ENCODE data around the gene CAP2. TPM values are rescaled to one million over a fixed set of nuclear protein-coding genes. Genes with fewer than 3 reads are reported as not detected.
"Not testable (repeated sequence)": the region's sequence is repeated elsewhere in the genome, so short reads cannot be mapped to it uniquely, and the experiment has no call there.

Gene CAP2
- total RNA-seq, 1 experiment from 2014 or later: 7.2 TPM

DNA sequence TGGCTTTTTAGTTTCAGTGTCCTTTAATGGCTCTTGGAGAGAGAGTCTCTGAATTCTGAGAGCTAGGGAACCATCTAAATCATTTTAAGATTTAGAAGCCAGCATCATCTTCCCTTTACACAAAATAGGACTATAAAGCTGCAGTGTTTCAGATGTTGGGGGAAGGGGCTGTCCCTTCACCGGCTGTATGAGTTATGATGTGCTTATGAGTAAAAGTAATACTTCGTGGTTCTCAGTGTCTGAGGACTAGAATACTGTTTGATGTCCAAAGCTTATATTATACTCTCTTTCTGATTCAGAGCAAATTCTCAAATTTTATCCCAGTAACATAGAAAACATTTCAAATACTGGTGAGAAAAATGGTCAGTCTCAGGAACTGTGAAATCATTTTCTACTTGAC lies 143.2 kb downstream of the CAP2 start:
- no peak for DNase-seq (ENCODE audit: low spot score)
- ATAC-seq: no peak
- no peak overlapping the region for H3K4me3 Mint-ChIP-seq
- no peaks in the 10 kb centered on the region for H3K9me3 Mint-ChIP-seq
- TF ChIP-seq, protein P1, sequence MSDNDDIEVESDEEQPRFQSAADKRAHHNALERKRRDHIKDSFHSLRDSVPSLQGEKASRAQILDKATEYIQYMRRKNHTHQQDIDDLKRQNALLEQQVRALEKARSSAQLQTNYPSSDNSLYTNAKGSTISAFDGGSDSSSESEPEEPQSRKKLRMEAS (CRISPR knock-in tag; IDR thresholded peaks at IDR 0.05): no peak
- no peak for TF ChIP-seq SP1 (CRISPR knock-in tag; conservative IDR thresholded peaks at IDR 0.05)
- no peak for TF ChIP-seq ERG (CRISPR knock-in tag; IDR thresholded peaks at IDR 0.05)
- no peak for TF ChIP-seq FOXJ3 (CRISPR knock-in tag; IDR thresholded peaks at IDR 0.05; ENCODE audit: borderline replicate concordance)
- no peak for TF ChIP-seq NFYB (CRISPR knock-in tag; conservative IDR thresholded peaks at IDR 0.05; ENCODE audit: low read depth)
- no peak for TF ChIP-seq ZNF232 (CRISPR knock-in tag; IDR thresholded peaks at IDR 0.05)
- ChIA-PET CTCF (no interaction called here), POLR2A (no interaction called here)
- peaks cover 3% of the 10 kb centered on the region for H3K36me3 Mint-ChIP-seq
- no peak overlapping the region for H3K27ac Mint-ChIP-seq
- no peaks in the 10 kb centered on the region for H3K4me1 Mint-ChIP-seq
- H3K27me3 Mint-ChIP-seq (ENCODE audit: low read depth): no peaks in the 10 kb centered on the region

DNA sequence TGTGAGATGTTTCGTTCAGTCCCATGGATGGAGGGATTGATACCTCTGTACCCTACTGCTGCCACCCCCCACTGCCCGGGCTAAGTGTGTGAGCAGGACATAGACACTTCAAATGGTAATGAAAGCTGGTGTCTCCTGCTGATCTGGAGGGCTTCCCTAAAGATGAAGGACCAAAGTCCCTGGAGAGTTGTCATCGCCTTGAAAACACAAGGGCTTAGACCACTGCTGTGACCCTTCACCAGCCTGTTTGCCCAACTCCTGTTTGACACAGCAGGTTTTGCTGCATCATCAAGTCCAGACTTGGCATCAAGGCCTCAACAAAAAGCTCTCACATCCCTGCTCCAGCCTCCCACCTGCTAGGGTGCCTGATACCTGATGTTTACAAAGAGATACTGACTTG lies 148.8 kb downstream of the CAP2 start:
- Mint-ChIP-seq H3K27me3 (ENCODE audit: low read depth) (no peaks in the 10 kb centered on the region), H3K4me1 (no peaks in the 10 kb centered on the region), H3K27ac (no peak overlapping the region), H3K9me3 (peaks cover 8% of the 10 kb centered on the region), H3K4me3 (no peak overlapping the region), H3K36me3 (peaks cover 34% of the 10 kb centered on the region)
- CTCF ChIA-PET: no interaction called here
- DNase-seq (ENCODE audit: low spot score): no peak
- no peak for ATAC-seq
- POLR2A ChIA-PET: no interaction called here
- TF ChIP-seq MXD4 (CRISPR knock-in tag; IDR thresholded peaks at IDR 0.05; ENCODE audit: borderline replicate concordance): no peak

GRCh38 chr6:17545681-17546080 lies 152.3 kb downstream of the CAP2 start:
- DNase-seq (ENCODE audit: low spot score); H3K4me1 Mint-ChIP-seq; H3K4me3 Mint-ChIP-seq; H3K9me3 Mint-ChIP-seq; CTCF ChIA-PET; H3K27ac Mint-ChIP-seq; POLR2A ChIA-PET; ATAC-seq; H3K27me3 Mint-ChIP-seq (ENCODE audit: low read depth): not testable (repeated sequence)
- peaks cover 34% of the 10 kb centered on the region for H3K36me3 Mint-ChIP-seq

GRCh38 chr6:17551383-17551958 lies 158.1 kb downstream of the CAP2 start:
- Mint-ChIP-seq H3K4me1 (no peaks in the 10 kb centered on the region), H3K9me3 (peaks cover under 1% of the 10 kb centered on the region; the same call in 1 of the 2 replicates), H3K4me3 (no peak overlapping the region), H3K27me3 (ENCODE audit: low read depth) (no peaks in the 10 kb centered on the region), H3K36me3 (peaks cover 31% of the 10 kb centered on the region), H3K27ac (no peak overlapping the region)
- no peak for DNase-seq (ENCODE audit: low spot score)
- ChIA-PET POLR2A (no interaction called here), CTCF (no interaction called here)
- ATAC-seq: no peak
- TF ChIP-seq IRF1 (CRISPR knock-in tag; IDR thresholded peaks at IDR 0.05): no peak
- TF ChIP-seq, protein P2, sequence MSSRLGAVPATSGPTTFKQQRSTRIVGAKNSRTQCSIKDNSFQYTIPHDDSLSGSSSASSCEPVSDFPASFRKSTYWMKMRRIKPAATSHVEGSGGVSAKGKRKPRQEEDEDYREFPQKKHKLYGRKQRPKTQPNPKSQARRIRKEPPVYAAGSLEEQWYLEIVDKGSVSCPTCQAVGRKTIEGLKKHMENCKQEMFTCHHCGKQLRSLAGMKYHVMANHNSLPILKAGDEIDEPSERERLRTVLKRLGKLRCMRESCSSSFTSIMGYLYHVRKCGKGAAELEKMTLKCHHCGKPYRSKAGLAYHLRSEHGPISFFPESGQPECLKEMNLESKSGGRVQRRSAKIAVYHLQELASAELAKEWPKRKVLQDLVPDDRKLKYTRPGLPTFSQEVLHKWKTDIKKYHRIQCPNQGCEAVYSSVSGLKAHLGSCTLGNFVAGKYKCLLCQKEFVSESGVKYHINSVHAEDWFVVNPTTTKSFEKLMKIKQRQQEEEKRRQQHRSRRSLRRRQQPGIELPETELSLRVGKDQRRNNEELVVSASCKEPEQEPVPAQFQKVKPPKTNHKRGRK (CRISPR knock-in tag; IDR thresholded peaks at IDR 0.05; ENCODE audit: borderline replicate concordance): no peak
- TF ChIP-seq ATF1 (CRISPR knock-in tag; IDR thresholded peaks at IDR 0.05): no peak
- no peak for TF ChIP-seq TP53 (CRISPR knock-in tag; IDR thresholded peaks at IDR 0.05)
- no peak for TF ChIP-seq FOXP1 (CRISPR knock-in tag; IDR thresholded peaks at IDR 0.05; ENCODE audit: borderline replicate concordance)

DNA sequence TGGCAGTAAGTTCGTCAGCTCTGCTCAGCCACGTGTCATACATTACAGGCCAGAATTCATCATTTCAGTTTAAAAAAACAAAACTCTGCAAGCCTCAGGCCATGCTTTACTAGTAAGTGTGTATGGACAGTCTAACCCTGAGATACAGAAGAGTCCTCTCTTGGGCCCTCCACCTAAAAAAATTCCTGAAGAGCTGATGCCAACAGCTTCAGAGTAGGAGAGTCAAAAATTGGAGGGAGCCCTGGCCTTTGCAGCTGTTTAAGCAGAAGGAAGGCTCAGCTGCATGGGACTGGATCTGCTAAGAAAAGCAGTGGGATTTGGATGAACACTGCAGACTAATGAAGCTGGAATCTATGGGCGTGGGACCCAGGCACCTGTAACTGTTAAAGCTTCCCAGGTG lies 159.5 kb downstream of the CAP2 start:
- H3K36me3 Mint-ChIP-seq: peaks cover 37% of the 10 kb centered on the region
- no peaks in the 10 kb centered on the region for H3K4me1 Mint-ChIP-seq
- POLR2A ChIA-PET: no interaction called here
- DNase-seq (ENCODE audit: low spot score) (no peak), ATAC-seq (no peak)
- H3K27ac Mint-ChIP-seq: no peak overlapping the region
- H3K4me3 Mint-ChIP-seq: no peak overlapping the region
- H3K27me3 Mint-ChIP-seq (ENCODE audit: low read depth): no peaks in the 10 kb centered on the region
- no peaks in the 10 kb centered on the region for H3K9me3 Mint-ChIP-seq
- CTCF ChIA-PET: interaction anchor here (0.6 to 1.5 kb wide), 3 partner anchors 48 to 536 kb away, joined by 3 to 4 read pairs (median 3); no protein-coding TSS in a partner anchor
- TF ChIP-seq, protein P3, sequence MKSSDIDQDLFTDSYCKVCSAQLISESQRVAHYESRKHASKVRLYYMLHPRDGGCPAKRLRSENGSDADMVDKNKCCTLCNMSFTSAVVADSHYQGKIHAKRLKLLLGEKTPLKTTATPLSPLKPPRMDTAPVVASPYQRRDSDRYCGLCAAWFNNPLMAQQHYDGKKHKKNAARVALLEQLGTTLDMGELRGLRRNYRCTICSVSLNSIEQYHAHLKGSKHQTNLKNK (CRISPR knock-in tag; IDR thresholded peaks at IDR 0.05): no peak
- TF ChIP-seq ELF4 (CRISPR knock-in tag; IDR thresholded peaks at IDR 0.05; ENCODE audit: low read depth) (no peak), NR3C1 (CRISPR knock-in tag; conservative IDR thresholded peaks at IDR 0.05; ENCODE audit: low read depth) (no peak), PRDM15 (CRISPR knock-in tag; IDR thresholded peaks at IDR 0.05) (no peak), FOXP1 (CRISPR knock-in tag; IDR thresholded peaks at IDR 0.05; ENCODE audit: borderline replicate concordance) (no peak), TP53 (CRISPR knock-in tag; IDR thresholded peaks at IDR 0.05) (no peak), SMAD3 (CRISPR knock-in tag; IDR thresholded peaks at IDR 0.05; ENCODE audit: borderline replicate concordance) (no peak), ZNF396 (CRISPR knock-in tag; IDR thresholded peaks at IDR 0.05; ENCODE audit: borderline replicate concordance) (no peak), RORB (CRISPR knock-in tag; IDR thresholded peaks at IDR 0.05) (no peak)
